H1 (cell line): ENCODE measurements around the gene RNF220. TPM values are rescaled to one million over a fixed set of nuclear protein-coding genes. Genes with fewer than 3 reads are reported as not detected.

Experiments used
- CTCF ChIA-PET: fragments of 300-600 bp; sonication (Branson Sonifier 250); formaldehyde crosslinking; loops from one replicate; lab custom pipeline; 2021; ENCODE audit not compliant: partially characterized antibody; lab: Charles Lee
- POLR2A ChIA-PET: fragments of 300-600 bp; sonication (Branson Sonifier 250); formaldehyde crosslinking; loops from one replicate; lab custom pipeline; 2021; ENCODE audit warnings: inconsistent platforms; ENCODE audit not compliant: partially characterized antibody; lab: Charles Lee
- DNase-seq, 2 experiments: peaks; one replicate each; pipeline versions ENCODE4 v3.0.0 to v3.0.0-alpha.2; 2010 to 2022; ENCODE audit warnings: low spot score in 2 of 2, low read depth in 1 of 2, mixed read lengths in 1 of 2
- FAIRE-seq: peaks from 2 replicates; lab custom pipeline; 2011; peaks lifted over from hg19 to GRCh38; lab: Jason Lieb, UNC
- H2AFZ ChIP-seq: 2 replicates; pipeline ENCODE4 v1.8.1; 2012; ENCODE audit warnings: low read length, inconsistent platforms
- H2AK5ac ChIP-seq: 2 replicates; pipeline ENCODE4 v1.6.1; 2013; ENCODE audit warnings: low read depth, low read length
- H2BK120ac ChIP-seq: replicated peaks from 2 replicates; pipeline ENCODE3; 2013; ENCODE audit warnings: low read depth, low read length, inconsistent platforms
- H2BK12ac ChIP-seq: 2 replicates; pipeline ENCODE4 v1.6.1; 2013; ENCODE audit warnings: low read depth, low read length
- H2BK15ac ChIP-seq: 2 replicates; pipeline ENCODE4 v1.6.1; 2013; ENCODE audit warnings: low read length
- H2BK20ac ChIP-seq: 2 replicates; pipeline ENCODE4 v1.6.1; 2013; ENCODE audit warnings: low read length
- H2BK5ac ChIP-seq: 2 replicates; pipeline ENCODE4 v1.6.1; 2013; ENCODE audit warnings: low read depth, low read length
- H3K14ac ChIP-seq: 2 replicates; pipeline ENCODE4 v1.6.1; 2013; ENCODE audit warnings: inconsistent platforms; ENCODE audit not compliant: insufficient read length
- H3K18ac ChIP-seq: 2 replicates; pipeline ENCODE4 v1.6.1; 2013; ENCODE audit warnings: low read length; ENCODE audit errors: extremely low read depth
- H3K23ac ChIP-seq: 2 replicates; pipeline ENCODE4 v1.6.1; 2013; ENCODE audit warnings: inconsistent platforms; ENCODE audit not compliant: insufficient read length
- H3K23me2 ChIP-seq: 2 replicates; pipeline ENCODE4 v1.6.1; 2013; ENCODE audit warnings: low read depth, low read length
- H3K27ac ChIP-seq: 2 replicates; pipeline ENCODE4 v1.6.1; 2011; ENCODE audit warnings: low read depth, low read length, inconsistent platforms
- H3K27me3 ChIP-seq, 4 experiments: replicated peaks in 1 of 4; 1 replicate in 1 of 4; 2 replicates in 3 of 4; pipeline versions ENCODE4 v1.6.1 to v1.8.1; 2011 to 2013; ENCODE audit warnings: low read length in 3 of 4, mild to moderate bottlenecking in 3 of 4, inconsistent platforms in 2 of 4, mixed read lengths in 2 of 4, moderate library complexity in 1 of 4; ENCODE audit not compliant: control insufficient read depth in 3 of 4, insufficient read depth in 3 of 4; ENCODE audit errors: extremely low read depth in 1 of 4
- H3K36me3 ChIP-seq, 4 experiments: 2 replicates each; pipeline versions ENCODE4 v1.6.1 to v1.8.1; 2011 to 2013; ENCODE audit warnings: mild to moderate bottlenecking in 4 of 4, low read length in 3 of 4, moderate library complexity in 2 of 4, control low read depth in 1 of 4, inconsistent platforms in 1 of 4; ENCODE audit not compliant: insufficient read depth in 4 of 4, control insufficient read depth in 2 of 4
- H3K4ac ChIP-seq: replicated peaks from 2 replicates; pipeline ENCODE3; 2013; ENCODE audit warnings: low read length, low read depth, mixed read lengths, inconsistent platforms; ENCODE audit not compliant: insufficient read length
- H3K4me1 ChIP-seq, 4 experiments: replicated peaks in 1 of 4; 1 replicate in 1 of 4; 2 replicates in 3 of 4; pipeline versions ENCODE4 v1.6.1 to v1.8.1; 2011 to 2013; ENCODE audit warnings: low read length in 3 of 4, inconsistent platforms in 2 of 4, mixed read lengths in 1 of 4; ENCODE audit not compliant: insufficient read depth in 4 of 4, control insufficient read depth in 3 of 4
- H3K4me2 ChIP-seq, 2 experiments: 2 replicates each; pipeline versions ENCODE4 v1.6.1 to v1.8.1; 2011 to 2013; ENCODE audit warnings: low read depth in 2 of 2, low read length in 2 of 2, control low read depth in 1 of 2, inconsistent platforms in 1 of 2, mild to moderate bottlenecking in 1 of 2; ENCODE audit not compliant: insufficient read depth in 1 of 2
- H3K4me3 ChIP-seq, 4 experiments: fragments of 200-600, 300-600 bp in 1 of 4; sonication (generic), shearing (Covaris generic), sonication (Bioruptor Twin) in 1 of 4; 2 replicates each; pipeline versions ENCODE4 v1.5.1 to v1.8.1; 2011 to 2016; ENCODE audit warnings: low read length in 4 of 4, low read depth in 3 of 4, control low read depth in 2 of 4, inconsistent platforms in 2 of 4, mild to moderate bottlenecking in 2 of 4, mixed read lengths in 1 of 4, moderate library complexity in 1 of 4; ENCODE audit not compliant: insufficient read depth in 2 of 4; ENCODE audit errors: extremely low read depth in 1 of 4
- H3K56ac ChIP-seq: replicated peaks from 2 replicates; pipeline ENCODE3; 2013; ENCODE audit warnings: low read depth, mild to moderate bottlenecking, mixed read lengths, low read length, inconsistent platforms; ENCODE audit not compliant: insufficient read length
- H3K79me1 ChIP-seq: 2 replicates; pipeline ENCODE4 v1.6.1; 2013; ENCODE audit warnings: low read depth, low read length, control low read depth
- H3K79me2 ChIP-seq, 2 experiments: 2 replicates each; pipeline versions ENCODE4 v1.6.1 to v1.8.1; 2012 to 2013; ENCODE audit warnings: low read length in 2 of 2, mild to moderate bottlenecking in 2 of 2, inconsistent platforms in 1 of 2; ENCODE audit not compliant: insufficient read depth in 2 of 2, control insufficient read depth in 1 of 2
- H3K9ac ChIP-seq, 4 experiments: replicated peaks in 1 of 4; 1 replicate in 1 of 4; 2 replicates in 3 of 4; pipeline versions ENCODE4 v1.6.1 to v1.8.1; 2011 to 2013; ENCODE audit warnings: low read depth in 3 of 4, low read length in 3 of 4, control low read depth in 2 of 4, mild to moderate bottlenecking in 2 of 4, moderate library complexity in 2 of 4, inconsistent platforms in 1 of 4; ENCODE audit errors: extremely low read depth in 1 of 4
- H3K9me3 ChIP-seq, 2 experiments: 2 replicates each; pipeline versions ENCODE4 v1.6.1 to v1.8.1; 2012 to 2013; ENCODE audit warnings: mild to moderate bottlenecking in 2 of 2, moderate library complexity in 2 of 2, control low read depth in 1 of 2, inconsistent platforms in 1 of 2, low read depth in 1 of 2, low read length in 1 of 2, mixed read lengths in 1 of 2; ENCODE audit not compliant: insufficient read depth in 2 of 2
- H4K20me1 ChIP-seq, 2 experiments: replicated peaks in 1 of 2; 2 replicates each; pipeline versions ENCODE3 to v1.8.1; 2011 to 2013; ENCODE audit warnings: inconsistent platforms in 2 of 2, low read length in 2 of 2, mild to moderate bottlenecking in 1 of 2; ENCODE audit not compliant: insufficient read depth in 2 of 2, control insufficient read depth in 1 of 2
- H4K5ac ChIP-seq: 2 replicates; pipeline ENCODE4 v1.6.1; 2013; ENCODE audit warnings: low read length, low read depth, mixed read lengths, inconsistent platforms; ENCODE audit not compliant: insufficient read length
- H4K8ac ChIP-seq: 2 replicates; pipeline ENCODE4 v1.8.0; 2013; ENCODE audit warnings: mild to moderate bottlenecking, moderate library complexity, low read length, inconsistent platforms; ENCODE audit not compliant: insufficient read depth; ENCODE audit errors: extremely low read depth
- H4K91ac ChIP-seq: replicated peaks from 2 replicates; pipeline ENCODE3; 2013; ENCODE audit warnings: low read length, mixed read lengths, inconsistent platforms; ENCODE audit not compliant: insufficient read length
- MAFK ChIP-seq: IDR thresholded peaks from 2 replicates; pipeline ENCODE4 v1.6.1; 2012; ENCODE audit warnings: low read depth, mild to moderate bottlenecking, improper control_type of control experiment, low read length
- SP1 ChIP-seq: IDR thresholded peaks from 2 replicates; pipeline ENCODE4 v1.6.1; 2011; ENCODE audit warnings: low read depth, low read length
- WGBS, 2 experiments: shearing (Covaris generic) in 1 of 2; methylation state at CpG; one replicate each; pipeline versions ENCODE4 v1.1.6 to v1.1.7; 2013 to 2015; ENCODE audit warnings: low lambda C conversion rate in 2 of 2, mixed read lengths in 2 of 2, inconsistent platforms in 1 of 2, low coverage in 1 of 2, missing lambda C conversion rate in 1 of 2; ENCODE audit not compliant: insufficient replicate concordance in 2 of 2, insufficient coverage in 1 of 2, insufficient read length in 1 of 2; ENCODE audit errors: extremely low coverage in 1 of 2, missing lambda C conversion rate in 1 of 2; 5-methylcytosine and 5-hydroxymethylcytosine counted together
- polyA plus RNA-seq, 7 experiments: library from polyadenylated mRNA; depleted of rRNA in 3 of 7; stranded (reverse) in 5 of 7; unstranded in 2 of 7; fragments of >200 nt in 5 of 7; fragments of 200-250 nt in 2 of 7; gene quantifications; 1 replicate in 5 of 7; 2 replicates in 1 of 7; 4 replicates in 1 of 7; pipeline versions ENCODE4 v1.2.1 to v1.2.3, GENCODE V29; 2011 to 2013; ENCODE audit warnings: missing spikeins in 2 of 7, mixed read lengths in 2 of 7
- total RNA-seq: library from RNA; stranded (reverse); fragmentation: NEBNext Ultra II Directional; extraction: Animal tissue kit (Norgen Biotek cat#: 25700); gene quantifications from 2 replicates; pipeline ENCODE4 v1.2.1, GENCODE V29; 2021

Gene RNF220
- total and polyA plus RNA-seq, 2 of the 8 experiments (the other 6 are each of a cell fraction or from before 2014, with no cell fraction given) = 123 to 160 TPM

- Histone ChIP-seq H4K20me1 (peaks cover 8 to 16% of the 10 kb centered on the region in 2 experiments), H3K27ac (no peak overlapping the region), H2BK5ac (no peak overlapping the region; the same call in 1 of the 2 replicates), H2AFZ (no peak overlapping the region), H3K56ac (no peak overlapping the region), H2BK120ac (no peak overlapping the region), H2BK20ac (no peak overlapping the region), H2BK12ac (no peak overlapping the region), H4K91ac (no peak overlapping the region), H2AK5ac (no peak overlapping the region), H3K18ac (no peak overlapping the region), H3K23ac (no peak overlapping the region), H3K27me3 (no peaks in the 10 kb centered on the region), H3K23me2 (no peaks in the 10 kb centered on the region), H3K14ac (no peak overlapping the region), H3K4me2 (no peak overlapping the region), H3K79me1 (peaks cover 13% of the 10 kb centered on the region), H4K5ac (no peak overlapping the region), H3K9me3 (no peaks in the 10 kb centered on the region), H4K8ac (no peak overlapping the region; the same call in 1 of the 2 replicates), H3K36me3 (peaks cover 21 to 70% (median 46%) of the 10 kb centered on the region in 4 experiments), H3K4ac (no peak overlapping the region), H3K4me3 (no peak overlapping the region), H2BK15ac (no peak overlapping the region), H3K79me2 (no peaks in the 10 kb centered on the region), H3K9ac (no peak overlapping the region), H3K4me1 (peaks cover 0 to 3% (median 2%) of the 10 kb centered on the region in 4 experiments; a peak in 4 of 7 replicates)
- DNase-seq (no peak), FAIRE-seq (no peak)
- TF ChIP-seq MAFK (no peak), SP1 (no peak)
- 85% methylated on average over 7 of the region's 7 CpGs; no CpG with 5 or more reads in 1 of the 2 experiments for WGBS, 2 experiments
- ChIA-PET CTCF (interaction anchor here (1.7 to 15.0 kb wide), 3 partner anchors 5 to 11 kb away, joined by 5 to 197 read pairs (median 11); no protein-coding TSS in a partner anchor), POLR2A (interaction anchor here (23.6 kb wide), 1 partner anchor 16 kb away, joined by 633 read pairs; no protein-coding TSS in a partner anchor)
Observed at GRCh38 chr1:44644806-44645205, 239.8 kb downstream of the RNF220 start.
